Uterus (tissue), 4 donors: ENCODE measurements around the gene DMXL2. TPM values are rescaled to one million over a fixed set of nuclear protein-coding genes. Genes with fewer than 3 reads are reported as not detected.

Experiments used
- DNase-seq, 2 donors: peaks; one replicate each; pipeline ENCODE4 v3.0.0-alpha.2; 2019 to 2020
- H3K27ac ChIP-seq, 2 donors: fragments of 200-600 bp; sonication (generic); 1 replicate in 1 of 2; 2 replicates in 1 of 2; pipeline ENCODE4 v1.5.1; 2016 to 2018
- H3K27me3 ChIP-seq, 2 donors: fragments of 200-600 bp; sonication (generic); one replicate each; pipeline ENCODE4 v1.5.1; 2018 to 2019; ENCODE audit warnings: control low read depth in 1 of 2
- H3K36me3 ChIP-seq, 2 donors: fragments of 200-600 bp; sonication (generic); one replicate each; pipeline ENCODE4 v1.5.1; 2019; ENCODE audit warnings: control low read depth in 1 of 2
- H3K4me1 ChIP-seq, 2 donors: fragments of 200-600 bp; sonication (generic); one replicate each; pipeline ENCODE4 v1.5.1; 2018 to 2019; ENCODE audit warnings: control low read depth in 1 of 2
- H3K4me3 ChIP-seq, 2 donors: fragments of 200-600 bp; sonication (generic); 1 replicate in 1 of 2; 2 replicates in 1 of 2; pipeline ENCODE4 v1.5.1; 2018 to 2019; ENCODE audit warnings: mild to moderate bottlenecking in 1 of 2
- H3K9me3 ChIP-seq, 2 donors: fragments of 200-600 bp; sonication (generic); one replicate each; pipeline ENCODE4 v1.5.1; 2019; ENCODE audit warnings: control low read depth in 1 of 2
- POLR2A ChIP-seq, 2 donors: fragments of 450-650 bp; IDR thresholded peaks; one replicate each; pipeline ENCODE4 v1.6.1; 2016; ENCODE audit warnings: antibody characterized with exemption in 2 of 2, mild to moderate bottlenecking in 1 of 2, moderate library complexity in 1 of 2
- intact Hi-C: fragments of 100-400 bp; cut with DNase I; formaldehyde crosslinking; loops from one replicate; pipeline ENCODE4 v1.15.1; 2023; ENCODE audit warnings: low total_unique reads
- total RNA-seq, 4 donors: library from RNA; depleted of rRNA in 3 of 4; stranded (reverse); fragments of >200 nt in 3 of 4; gene quantifications; one replicate each; pipeline versions ENCODE4 v1.1.0 to v1.2.4, GENCODE V29; 2014 to 2023
- TF ChIP-seq, protein P1 (sequence below), 4 experiments: fragments of 200-600 bp in 2 of 4; fragments of 450-650 bp in 2 of 4; sonication (generic) in 2 of 4; IDR thresholded peaks; one replicate each; pipeline ENCODE4 v1.5.1; 2016 to 2019; ENCODE audit warnings: antibody characterized with exemption in 4 of 4, mild to moderate bottlenecking in 2 of 4, moderate library complexity in 1 of 4
- donor health status: DM: yes; HTN: yes; CAD: no.

Gene DMXL2
- total RNA-seq, 4 donors from 2014 or later, result 6.9 to 100 (median 26.6) TPM

DNA sequence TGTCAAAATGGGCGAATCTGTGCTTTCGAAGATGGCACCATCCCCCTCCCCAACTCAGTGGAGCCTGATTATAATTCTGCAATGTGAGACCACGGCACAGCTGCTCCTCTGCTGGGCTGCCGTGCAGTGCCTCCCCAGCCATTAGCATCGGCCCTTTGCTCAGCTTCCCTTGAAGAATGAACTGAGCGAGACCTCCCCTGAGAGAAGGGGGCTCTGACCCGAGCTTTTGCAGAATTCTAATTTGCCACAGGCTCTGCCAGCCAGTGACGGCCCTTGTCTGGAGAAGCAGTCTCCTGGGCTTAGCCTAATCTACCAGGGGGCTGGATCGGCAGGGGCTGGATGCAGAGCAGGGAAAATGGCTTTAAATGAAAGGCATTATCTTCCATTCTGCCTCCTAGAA is 223.9 kb downstream of the DMXL2 start:
- Histone ChIP-seq H3K4me3 (no peak overlapping the region), H3K27ac (no peak overlapping the region), H3K9me3 (no peaks in the 10 kb centered on the region), H3K4me1 (no peaks in the 10 kb centered on the region), H3K27me3 (no peaks in the 10 kb centered on the region), H3K36me3 (no peaks in the 10 kb centered on the region)
- TF ChIP-seq, protein P1, sequence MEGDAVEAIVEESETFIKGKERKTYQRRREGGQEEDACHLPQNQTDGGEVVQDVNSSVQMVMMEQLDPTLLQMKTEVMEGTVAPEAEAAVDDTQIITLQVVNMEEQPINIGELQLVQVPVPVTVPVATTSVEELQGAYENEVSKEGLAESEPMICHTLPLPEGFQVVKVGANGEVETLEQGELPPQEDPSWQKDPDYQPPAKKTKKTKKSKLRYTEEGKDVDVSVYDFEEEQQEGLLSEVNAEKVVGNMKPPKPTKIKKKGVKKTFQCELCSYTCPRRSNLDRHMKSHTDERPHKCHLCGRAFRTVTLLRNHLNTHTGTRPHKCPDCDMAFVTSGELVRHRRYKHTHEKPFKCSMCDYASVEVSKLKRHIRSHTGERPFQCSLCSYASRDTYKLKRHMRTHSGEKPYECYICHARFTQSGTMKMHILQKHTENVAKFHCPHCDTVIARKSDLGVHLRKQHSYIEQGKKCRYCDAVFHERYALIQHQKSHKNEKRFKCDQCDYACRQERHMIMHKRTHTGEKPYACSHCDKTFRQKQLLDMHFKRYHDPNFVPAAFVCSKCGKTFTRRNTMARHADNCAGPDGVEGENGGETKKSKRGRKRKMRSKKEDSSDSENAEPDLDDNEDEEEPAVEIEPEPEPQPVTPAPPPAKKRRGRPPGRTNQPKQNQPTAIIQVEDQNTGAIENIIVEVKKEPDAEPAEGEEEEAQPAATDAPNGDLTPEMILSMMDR (IDR thresholded peaks at IDR 0.05), result no peak
- TF ChIP-seq POLR2A (IDR thresholded peaks at IDR 0.05), result no peak
- intact Hi-C loops, result no loop called here
- no peak for DNase-seq

Other genes starting within 250 kb of the DMXL2 start
- under 1 TPM in 1 of 4 donors, not detected in 3; 0.41 TPM for gene SCG3, start 58.7 kb upstream of the DMXL2 start, total RNA-seq
- gene LYSMD2, start 114.9 kb upstream of the DMXL2 start, total RNA-seq, result 10 to 100 TPM in 3 of 4 donors, 1 to 10 TPM in 1; 8.5 to 44.7 (median 25.0) TPM
- 100 to 1,000 TPM in 1 of 4 donors, 10 to 100 TPM in 3; 20.9 to 113 (median 35.0) TPM for gene TMOD2, start 128.8 kb upstream of the DMXL2 start, total RNA-seq
- 10 to 100 TPM; 10.5 to 49.6 (median 37.1) TPM for gene TMOD3, start 206.9 kb upstream of the DMXL2 start, total RNA-seq